NCI-H446 (cell line): Measurements from ENCODE around the gene CLTC.
"Not testable (repeated sequence)": the region's sequence is repeated elsewhere in the genome, so short reads cannot be mapped to it uniquely, and the experiment has no call there.

ENCODE experiments used
- DNase-seq, 2 experiments: peaks; one replicate each; lab custom pipeline; 2025; lab: John Stamatoyannopoulos, UW

Gene CLTC

DNA sequence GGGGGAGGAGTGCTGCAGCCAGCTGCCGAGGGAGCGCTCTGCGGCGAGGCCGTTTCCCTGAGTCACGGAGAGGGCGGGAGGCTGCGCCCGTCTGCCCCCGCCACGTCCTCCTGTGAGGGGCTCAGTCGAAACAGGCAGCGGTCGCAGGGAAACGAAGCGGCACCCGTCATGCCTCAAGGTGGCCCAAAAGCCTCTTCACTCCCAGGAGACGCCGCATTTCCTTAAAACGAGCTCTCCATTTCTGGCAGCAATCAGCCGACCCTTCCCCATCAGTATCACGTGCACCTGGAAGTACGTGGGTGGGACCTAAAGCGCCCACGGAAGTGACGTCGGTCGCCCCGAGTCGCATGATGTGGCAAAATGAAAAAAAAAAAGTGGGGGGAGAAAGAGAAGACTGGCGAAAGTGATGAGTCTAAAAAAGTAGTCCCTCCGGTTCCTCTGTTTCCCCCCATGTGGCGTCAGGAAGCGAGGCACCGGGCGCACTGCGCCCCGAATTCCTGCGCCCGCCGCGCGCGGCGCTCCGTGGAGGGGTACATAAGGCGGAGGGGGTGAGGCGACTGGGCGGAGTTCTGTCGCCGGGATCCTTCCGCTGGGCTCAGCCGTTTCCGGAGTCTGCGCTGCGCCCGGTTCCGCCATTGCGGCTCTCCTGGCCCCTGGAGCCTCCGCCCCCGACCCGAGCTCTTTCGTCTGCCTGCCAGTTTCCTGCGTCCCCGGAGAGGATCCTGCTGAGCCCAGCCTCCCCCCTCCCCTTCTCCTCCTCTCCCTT, at the start of gene CLTC:
CLTC (plus strand) TSS at position 598 of the 766 bp plus-strand sequence. CDS start 237 bp downstream, outside the sequence.
- DNase-seq, result peak; percentile 91 to 96

DNA sequence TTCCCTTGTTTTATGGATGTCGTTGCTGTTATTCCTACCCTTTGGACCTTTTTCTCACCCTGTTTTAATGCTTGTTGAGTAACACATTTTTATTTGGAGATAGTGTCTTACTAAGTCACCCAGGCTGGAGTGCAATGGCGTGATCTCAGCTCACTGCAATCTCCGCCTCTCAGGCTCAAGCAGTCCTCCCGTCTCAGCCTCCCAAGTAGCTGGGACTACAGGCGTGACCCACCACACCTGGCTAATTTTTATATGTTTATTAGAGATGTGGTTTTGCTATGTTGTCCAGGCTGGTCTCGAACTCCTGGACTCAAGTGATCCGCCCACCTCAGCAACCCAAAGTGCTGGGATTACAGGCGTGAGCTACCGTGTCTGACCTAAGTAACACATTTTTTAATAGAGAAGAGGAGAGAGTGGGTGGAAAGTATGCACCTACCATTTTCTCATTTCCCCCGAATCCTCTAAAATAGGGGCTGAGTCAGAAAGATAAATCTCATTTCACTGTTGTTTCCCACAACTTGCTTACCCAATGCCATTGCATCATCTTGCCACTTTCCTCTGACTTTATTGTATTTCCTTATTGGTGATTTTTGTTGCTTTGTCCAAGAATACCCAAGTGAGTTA, 47.3 kb upstream of the CLTC start:
- no peak for DNase-seq

DNA sequence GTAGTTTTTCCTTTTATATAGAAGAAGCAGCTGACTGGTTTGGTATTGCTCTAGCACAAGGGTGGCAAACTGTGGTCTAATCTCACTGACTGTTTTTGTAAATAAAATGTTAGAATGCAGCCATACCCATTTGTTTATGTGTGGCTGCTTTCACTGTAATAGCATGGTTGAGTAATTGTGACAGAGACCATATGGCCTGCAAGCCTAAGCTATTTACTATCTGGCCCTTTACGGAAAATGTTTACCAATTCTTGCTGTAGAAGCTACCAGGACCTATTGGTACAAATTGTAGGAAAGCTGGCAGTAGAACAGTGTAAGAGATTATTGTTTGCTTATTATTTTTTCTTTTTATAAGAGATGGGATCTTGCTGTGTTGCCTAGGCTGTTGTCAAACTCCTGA, 35.5 kb upstream of the CLTC start:
- not testable (repeated sequence) for DNase-seq

DNA sequence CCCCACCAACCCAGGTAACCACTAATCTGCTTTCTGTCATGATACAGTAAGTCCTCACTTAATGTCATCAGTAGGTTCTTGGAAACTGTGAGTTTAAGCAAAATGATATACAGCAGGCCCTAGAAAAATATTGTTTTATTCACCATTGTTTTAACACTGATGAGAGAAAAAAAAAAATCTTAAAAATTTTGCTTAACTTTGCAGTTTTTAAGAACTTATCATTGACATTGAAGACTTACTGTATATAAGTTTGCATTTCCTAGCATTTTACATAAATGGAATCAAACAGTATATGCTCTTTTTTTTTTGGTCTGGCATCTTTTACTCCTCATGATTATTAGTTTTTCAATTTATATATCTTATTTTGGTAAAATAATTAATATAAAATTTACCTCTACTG, 19.5 kb upstream of the CLTC start:
- no peak for DNase-seq

DNA sequence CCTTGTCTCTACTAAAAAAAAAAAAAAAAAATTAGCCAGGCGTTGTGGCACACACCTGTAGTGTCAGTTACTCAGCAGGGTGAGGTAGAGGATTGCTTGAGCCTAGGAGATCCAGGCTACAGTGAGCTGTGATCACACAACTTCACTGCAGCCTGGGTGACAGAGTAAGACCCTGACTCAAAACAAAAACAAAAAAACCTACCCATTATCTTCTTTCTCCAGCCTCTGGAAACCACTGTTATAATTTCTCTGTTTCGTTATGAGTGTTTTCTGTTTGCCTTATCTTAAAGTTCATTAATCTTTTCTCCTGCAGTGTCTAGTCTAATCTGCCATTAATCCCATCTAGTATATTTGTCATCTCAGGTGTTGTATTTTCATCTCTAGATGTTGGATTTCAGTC, 18.6 kb upstream of the CLTC start:
- DNase-seq, result no peak

DNA sequence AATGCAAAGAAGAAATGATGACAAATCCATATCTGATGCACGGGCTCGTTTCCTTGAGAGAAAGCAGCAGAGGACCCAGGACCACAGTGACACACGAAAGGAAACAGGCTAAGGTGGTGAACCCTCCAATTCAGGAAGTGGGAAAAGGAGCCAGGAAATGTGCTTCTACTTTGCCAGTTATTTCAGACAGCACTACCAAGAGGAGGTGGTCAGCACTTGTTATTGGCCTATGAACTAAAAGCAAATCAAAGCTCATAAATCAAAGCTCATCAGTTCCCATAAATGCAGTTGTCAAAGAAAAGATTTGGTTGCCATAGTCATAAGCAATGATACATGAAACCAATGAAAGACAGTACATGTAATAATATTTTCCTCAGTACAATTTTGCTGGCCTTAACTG, 12.6 kb upstream of the CLTC start:
- no peak for DNase-seq

DNA sequence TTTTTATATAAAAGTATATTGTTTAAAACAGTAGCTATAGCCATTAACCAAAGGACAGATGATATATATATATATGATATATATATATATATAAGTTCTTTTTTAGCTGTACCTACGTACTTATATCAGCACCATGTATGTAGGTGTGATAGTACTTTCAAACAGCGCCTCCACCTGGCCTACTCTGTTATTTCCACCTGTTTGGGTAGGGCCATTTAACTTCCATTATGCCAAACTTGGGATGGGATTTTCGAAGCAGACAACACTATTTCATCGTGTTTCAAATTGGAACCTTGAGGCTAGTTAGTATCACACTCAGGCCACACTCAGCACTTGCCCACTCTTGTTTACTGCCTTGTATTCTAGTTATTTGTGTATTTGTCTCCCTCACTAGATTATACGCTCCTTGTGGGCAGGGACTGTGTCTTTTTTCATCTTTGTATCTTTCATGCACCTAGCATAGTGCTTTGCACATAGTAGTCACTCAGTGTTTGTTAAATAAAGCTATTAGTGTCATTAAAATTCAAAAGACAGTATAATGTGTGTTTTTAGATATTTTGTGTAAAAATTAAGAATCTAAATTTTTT, 11.8 kb upstream of the CLTC start:
- DNase-seq, result no peak

DNA sequence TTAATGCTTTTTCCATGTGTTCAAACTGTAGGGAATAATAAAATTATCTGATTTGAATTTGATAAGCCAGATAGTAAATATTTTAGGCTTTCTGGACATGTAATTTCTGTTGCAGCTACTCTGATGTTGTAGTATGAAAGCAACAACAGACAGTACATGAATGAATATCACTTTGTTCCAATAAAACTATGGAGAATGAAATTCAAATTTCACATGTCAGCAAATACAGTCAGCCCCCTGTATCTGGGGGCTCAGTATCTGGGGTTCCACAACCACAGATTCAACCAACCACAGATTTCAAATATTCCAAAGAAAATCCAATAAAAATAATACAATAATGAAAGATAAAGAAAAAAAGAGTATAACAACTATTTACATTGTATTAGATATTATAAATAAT, 8.2 kb upstream of the CLTC start:
- no peak for DNase-seq

DNA sequence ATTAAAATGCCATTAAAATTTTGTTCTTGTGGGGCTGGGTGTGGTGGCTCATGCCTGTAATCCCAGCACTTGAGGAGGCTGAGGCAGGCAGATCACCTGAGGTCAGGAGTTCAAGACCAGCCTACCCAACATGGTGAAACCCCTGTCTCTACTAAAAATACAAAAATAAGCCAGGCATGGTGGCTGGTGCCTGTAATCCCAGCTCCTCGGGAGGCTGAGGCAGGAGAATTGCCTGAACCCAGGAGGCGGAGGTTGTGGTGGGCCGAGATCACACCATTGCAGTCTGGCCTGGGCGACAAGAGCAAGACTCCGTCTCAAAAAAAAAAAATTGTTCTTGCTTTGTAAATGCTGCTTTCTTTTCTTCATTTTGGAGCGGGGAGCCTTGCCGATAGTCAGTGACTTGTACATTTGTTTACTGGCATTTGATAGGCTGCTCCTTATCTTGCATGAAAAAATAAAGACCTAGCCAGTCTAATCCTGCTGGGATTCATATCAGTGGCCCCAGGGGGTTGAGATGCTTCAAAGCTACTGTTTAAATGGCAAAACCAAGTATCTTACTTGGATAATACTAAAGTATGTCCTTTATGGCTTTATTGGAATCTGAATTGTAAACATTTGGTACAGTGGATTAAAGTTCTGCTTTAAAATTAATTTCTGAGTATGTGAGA, 3.3 kb upstream of the CLTC start:
- no peak for DNase-seq

DNA sequence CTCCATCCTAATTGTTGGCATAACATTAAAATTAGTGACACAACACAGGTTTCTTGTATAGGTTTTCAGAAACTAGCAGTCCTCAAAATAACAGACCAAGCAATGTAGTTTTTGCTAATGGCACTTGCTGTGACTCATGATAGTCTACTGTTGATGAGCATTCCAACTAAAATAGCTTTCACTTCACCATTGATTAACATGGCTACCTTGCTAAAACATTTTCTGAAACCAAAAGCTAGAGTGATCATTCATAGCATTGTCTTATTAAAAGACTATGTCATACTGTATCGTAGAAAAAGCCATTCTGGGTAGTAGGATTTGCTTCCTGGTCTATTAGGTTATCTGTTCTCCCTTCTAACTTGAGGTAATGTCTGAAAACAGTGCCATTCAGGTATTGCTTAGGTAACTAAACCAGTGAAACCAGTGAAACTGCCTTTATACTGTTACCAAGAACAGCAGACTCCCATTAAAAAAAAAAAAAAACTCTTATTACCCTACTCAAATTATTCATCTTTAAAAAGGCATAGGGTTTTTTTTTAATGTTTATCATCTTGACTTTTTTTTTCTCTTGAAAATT, 2.5 kb upstream of the CLTC start:
- DNase-seq, result no peak

DNA sequence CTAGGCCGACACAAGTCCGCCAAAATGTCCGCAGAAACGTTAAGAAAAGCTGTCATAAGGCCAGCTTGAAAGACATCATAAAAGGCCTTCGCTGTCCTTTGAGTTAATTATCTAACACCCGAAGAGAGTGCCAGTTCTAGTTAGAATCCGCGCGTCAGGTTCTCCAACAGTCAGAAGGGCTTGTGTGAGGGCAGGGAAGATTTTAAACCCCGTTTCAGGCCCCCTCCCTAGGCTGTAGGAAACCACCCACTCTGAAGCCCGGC, 729 bp upstream of the CLTC start:
- DNase-seq, result no peak

DNA sequence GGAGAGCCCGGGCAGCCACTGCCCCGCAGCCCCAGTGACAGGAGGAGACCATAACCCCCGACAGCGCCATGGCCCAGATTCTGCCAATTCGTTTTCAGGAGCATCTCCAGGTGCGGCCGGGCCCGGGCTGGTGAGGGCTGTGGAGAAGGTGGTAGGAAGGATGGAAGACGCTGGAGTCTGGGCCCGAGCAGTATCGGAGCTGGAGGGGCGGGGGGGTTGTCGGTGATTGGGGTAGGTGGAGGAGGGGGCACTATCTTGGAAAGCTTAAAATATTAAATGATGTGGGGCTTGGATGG, 317 bp downstream of the CLTC start:
- DNase-seq, result no peak

DNA sequence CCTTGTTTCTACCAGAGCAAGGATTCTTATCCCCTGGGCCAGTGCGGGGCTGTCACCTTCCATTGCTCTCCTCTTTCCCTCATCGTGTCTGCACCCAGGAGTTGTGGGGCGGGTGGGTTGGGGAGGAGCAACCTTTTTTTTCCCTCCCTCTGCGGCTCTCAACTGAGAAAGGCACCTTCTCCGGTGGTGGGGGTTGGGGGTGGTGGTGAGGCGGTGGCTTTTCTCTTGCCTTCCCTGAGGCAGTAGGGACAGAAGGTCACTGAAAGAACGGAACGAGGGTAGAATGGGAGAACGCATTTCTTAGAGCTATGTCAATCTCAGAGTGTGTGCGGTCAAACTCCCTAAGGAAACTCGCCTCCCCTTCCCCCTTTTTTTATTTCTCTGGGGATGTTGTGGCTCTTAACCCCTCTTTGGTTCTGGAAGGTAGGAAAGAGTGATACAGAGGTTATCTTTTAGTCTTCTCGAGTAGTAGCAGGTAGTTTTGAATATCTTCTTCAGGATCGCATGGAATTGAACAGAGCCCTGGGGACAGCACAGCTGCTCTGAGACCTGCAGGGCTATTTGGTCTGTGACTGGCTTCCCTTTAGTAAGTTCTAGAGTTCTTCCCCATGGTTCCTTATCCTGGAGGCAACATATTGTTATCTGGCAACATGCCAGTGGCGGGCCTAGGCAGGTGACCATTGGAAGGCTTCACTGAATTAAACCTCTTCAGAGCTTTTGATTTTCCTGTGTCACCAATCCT, 994 bp downstream of the CLTC start:
- DNase-seq, result peak in 1 of 2 experiments; percentile 28

DNA sequence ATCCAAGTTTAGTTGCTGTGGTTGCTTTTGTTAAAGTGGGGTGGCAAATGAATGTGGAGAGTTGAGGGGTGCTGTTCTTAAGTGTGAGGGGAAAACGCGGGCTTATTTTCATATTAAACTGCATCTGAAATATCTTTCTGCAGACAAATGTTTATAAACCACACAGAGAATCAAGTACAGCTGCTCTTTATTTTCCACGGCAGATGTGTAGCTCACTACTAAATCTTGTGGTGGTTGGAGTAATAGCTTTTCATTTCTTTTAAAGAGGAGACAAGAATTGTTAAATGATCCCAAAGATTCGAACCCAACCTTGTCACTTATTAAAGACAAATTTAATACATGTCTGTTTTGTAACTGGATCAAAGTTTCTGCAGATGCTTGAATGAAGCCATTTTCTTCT, 2.1 kb downstream of the CLTC start:
- no peak for DNase-seq

DNA sequence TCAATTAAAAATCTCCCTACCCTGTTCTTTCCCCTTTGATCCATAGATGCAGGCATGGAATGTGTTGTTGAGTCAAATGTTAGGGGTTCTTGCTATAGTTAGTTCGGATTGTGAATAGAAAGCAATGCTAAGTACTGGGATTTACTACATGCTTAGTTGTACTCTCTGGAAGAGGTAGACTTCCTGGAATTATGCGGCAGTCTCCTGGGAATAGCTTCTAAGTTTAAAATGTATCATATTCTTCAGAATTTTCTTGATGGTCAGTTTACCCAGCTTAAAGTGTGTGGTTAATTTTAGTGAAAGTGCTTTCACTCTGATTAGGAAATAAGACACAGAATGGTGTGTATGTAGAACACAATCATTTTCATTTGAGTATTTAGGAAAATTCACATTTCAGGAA, 3.5 kb downstream of the CLTC start:
- DNase-seq, result no peak

DNA sequence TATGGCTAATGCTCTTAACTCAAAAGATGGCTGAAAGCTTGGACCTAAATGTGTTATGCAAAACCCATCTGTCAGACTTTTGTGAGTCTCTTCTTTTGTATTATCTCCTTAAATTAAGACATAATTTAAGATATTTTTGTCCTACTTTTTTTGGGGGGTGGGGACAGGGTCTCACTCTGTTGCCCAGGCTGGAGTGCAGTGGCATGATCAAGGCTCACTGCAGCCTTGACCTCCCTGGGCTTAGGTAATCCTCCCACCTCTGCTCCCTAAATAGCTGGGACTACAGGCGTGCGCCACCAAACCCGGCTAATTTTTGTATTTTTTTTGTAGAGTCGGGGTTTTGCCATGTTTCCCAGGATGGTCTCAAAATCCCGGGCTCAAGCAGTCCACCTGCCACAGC, 7.1 kb downstream of the CLTC start:
- no peak for DNase-seq

DNA sequence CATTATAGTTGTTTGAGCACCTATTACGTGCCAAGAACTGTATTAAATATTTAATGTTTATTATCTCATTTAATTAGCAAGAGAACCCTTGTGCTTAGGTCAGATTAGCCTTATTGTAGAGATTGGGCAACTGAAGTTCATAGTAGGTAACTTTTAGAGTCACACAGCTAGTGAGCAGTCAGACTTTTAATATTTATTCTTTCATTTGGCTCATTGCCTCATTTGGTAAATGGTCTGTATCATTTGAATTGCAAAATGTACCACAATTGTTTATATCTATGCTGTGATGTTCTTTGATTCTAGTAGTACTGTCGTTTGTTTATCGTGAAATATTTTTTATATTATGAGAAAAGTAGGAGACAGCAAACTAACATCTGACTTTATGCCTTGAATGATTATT, 7.6 kb downstream of the CLTC start:
- no peak for DNase-seq

DNA sequence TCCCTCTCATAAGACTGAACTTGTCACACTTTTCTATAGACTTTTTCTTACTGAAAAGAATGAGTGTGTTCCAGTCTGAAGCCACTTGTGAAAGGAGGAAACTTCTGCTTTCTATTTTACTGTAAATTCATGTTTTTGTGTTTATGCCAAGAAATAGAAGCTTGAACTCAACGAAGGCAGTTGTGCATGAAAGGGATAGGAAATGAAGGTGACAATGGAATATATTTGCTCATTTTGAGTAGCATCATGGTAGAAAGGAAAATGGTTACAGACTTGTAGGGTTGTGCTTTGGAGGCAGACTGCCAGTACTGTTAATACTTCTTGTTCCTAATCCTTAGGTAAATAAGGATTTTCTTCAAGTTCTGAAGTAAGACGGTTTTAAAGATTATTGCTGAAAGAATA, 8.1 kb downstream of the CLTC start:
- no peak for DNase-seq

DNA sequence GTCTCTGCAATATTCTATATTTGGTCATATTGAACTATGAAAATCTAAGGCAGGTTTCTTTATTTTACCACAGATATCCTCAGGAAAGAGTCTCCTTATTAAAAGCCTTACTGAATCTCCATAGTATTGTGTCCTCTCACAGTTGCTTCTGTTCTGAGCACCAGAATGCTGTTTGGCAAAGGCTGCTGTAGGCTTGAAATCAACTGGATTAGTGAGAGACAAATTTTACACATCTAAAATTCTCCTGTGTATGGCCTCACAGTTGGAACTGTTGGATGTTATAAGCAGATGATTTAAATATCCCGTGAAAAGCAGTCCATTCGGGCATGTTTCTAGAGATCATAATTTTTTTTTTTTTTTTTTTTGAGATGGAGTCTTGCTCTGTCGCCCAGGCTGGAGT, 9.5 kb downstream of the CLTC start:
- no peak for DNase-seq

DNA sequence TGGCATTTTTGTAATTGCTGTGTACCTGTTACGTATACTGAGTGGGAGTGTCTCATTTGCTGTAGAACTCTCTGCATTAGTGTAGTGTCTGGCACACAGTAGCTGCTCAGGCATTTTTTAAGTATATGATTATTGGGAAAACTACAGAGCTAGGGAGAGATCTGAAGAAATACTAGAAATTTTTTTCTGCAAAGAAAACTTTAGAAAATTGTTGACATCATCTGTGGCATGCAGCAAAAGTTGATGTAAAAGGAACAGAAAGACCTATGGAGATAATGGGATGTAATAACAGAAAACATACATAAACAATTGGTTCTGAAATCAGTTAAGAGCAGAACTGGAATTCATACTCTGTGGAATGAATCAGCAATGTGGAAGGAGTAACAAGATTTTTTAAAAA, 11.6 kb downstream of the CLTC start:
- DNase-seq, result no peak

DNA sequence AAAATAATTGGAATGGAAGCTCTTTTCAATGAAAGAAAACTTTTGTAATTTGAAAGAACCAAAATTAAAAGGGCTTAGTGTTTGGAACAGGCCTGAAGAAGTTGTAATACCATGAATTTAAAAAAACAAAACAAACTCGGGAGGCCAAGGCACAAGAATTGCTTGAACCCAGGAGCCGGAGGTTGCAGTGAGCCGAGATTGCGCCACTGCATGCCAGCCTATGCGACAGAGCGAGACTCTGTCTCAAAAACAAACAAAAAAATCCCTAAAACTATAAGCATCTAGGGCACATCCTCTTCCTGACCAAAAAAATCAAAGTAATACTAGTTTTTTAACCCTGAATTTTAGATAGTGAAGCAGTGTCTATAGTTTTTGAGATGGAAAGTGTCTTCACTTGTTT, 12.7 kb downstream of the CLTC start:
- DNase-seq, result no peak

DNA sequence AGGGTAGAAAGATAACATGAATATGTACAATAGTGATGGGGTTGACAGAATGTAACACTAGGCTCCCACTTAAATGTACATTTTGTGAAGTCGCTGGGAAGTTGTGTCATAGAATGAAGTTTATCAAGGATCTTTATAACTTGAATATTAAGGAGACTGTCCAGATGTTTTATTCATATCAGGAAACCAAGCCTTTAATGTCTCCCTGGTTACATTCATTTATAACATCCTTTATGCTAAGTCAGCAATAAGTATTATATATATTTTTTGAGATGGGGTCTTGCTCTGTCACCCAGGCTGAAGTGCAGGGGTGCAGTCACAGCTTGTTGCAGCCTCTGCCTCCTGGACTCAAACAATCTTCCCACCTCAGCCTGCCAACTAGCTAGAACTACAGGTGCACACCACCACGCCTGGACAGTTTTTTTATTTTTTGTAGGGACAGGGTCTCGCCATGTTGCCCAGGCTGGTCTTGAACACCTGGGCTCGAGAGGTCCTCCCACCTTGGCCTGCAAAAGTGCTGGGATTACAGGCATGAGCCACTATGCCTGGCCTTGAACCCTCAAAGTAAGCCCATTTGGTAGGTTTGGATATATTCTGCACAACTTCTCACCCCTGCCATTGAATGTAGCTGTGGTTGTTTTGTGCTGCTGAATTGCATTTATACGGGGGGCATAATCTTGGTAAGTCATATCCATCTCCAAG, 14.1 kb downstream of the CLTC start:
- no peak for DNase-seq
